LNCAP (cell line): ENCODE results near the gene PRMT7.

Source experiments
- CTCF ChIP-seq: fragments of 450-650 bp; IDR thresholded peaks from 2 replicates; pipeline ENCODE4 v1.5.1; 2017; ENCODE audit warnings: mild to moderate bottlenecking

PRMT7 gene

GRCh38 chr16:68365167-68365817, 54.5 kb downstream of the PRMT7 start:
- TF ChIP-seq CTCF: no peak

- TF ChIP-seq CTCF: no peak
These were observed 55.2 kb downstream of the PRMT7 start for GRCh38 chr16:68366062-68366461.

GRCh38 chr16:68367030-68367429, 56.2 kb downstream of the PRMT7 start:
- TF ChIP-seq CTCF: peak; percentile 55

- TF ChIP-seq CTCF: no peak
These were observed 56.6 kb downstream of the PRMT7 start for GRCh38 chr16:68367440-68367839.

GRCh38 chr16:68367891-68368290, 57.1 kb downstream of the PRMT7 start:
- TF ChIP-seq CTCF: no peak

GRCh38 chr16:68368301-68368888, 57.6 kb downstream of the PRMT7 start:
- TF ChIP-seq CTCF: no peak

- TF ChIP-seq CTCF: no peak
These were observed 58.3 kb downstream of the PRMT7 start for GRCh38 chr16:68369168-68369567.
